Fibroblast of gingiva (primary cell): Measurements from ENCODE around the gene LYRM1.
"Not testable (repeated sequence)": the region's sequence is repeated elsewhere in the genome, so short reads cannot be mapped to it uniquely, and the experiment has no call there.

Experiments used
- DNase-seq: peaks from one replicate; pipeline ENCODE4 v3.0.0-alpha.2; 2011; ENCODE audit warnings: low read depth

Gene LYRM1

GRCh38 chr16:20937736-20938135, 37.2 kb downstream of the LYRM1 start:
- no peak for DNase-seq

GRCh38 chr16:20938426-20938825, 37.9 kb downstream of the LYRM1 start:
- DNase-seq = peak; percentile 37

- DNase-seq = no peak
Measured at GRCh38 chr16:20939611-20940010, 39.0 kb downstream of the LYRM1 start.

- no peak for DNase-seq
Measured at GRCh38 chr16:20940871-20941635, 40.5 kb downstream of the LYRM1 start.

GRCh38 chr16:20941636-20941926, 41.0 kb downstream of the LYRM1 start:
- no peak for DNase-seq

GRCh38 chr16:20942256-20942655, 41.7 kb downstream of the LYRM1 start:
- no peak for DNase-seq

GRCh38 chr16:20944861-20945574, 44.4 kb downstream of the LYRM1 start:
- no peak for DNase-seq

- not testable (repeated sequence) for DNase-seq
Measured at GRCh38 chr16:20945575-20945875, 45.0 kb downstream of the LYRM1 start.

GRCh38 chr16:20946015-20946629, 45.6 kb downstream of the LYRM1 start:
- DNase-seq = no peak

GRCh38 chr16:20948444-20948843, 47.9 kb downstream of the LYRM1 start:
- DNase-seq = no peak

GRCh38 chr16:20949660-20950059, 49.1 kb downstream of the LYRM1 start:
- DNase-seq = no peak

- DNase-seq = no peak
Measured at GRCh38 chr16:20950294-20950693, 49.7 kb downstream of the LYRM1 start.

GRCh38 chr16:20952139-20952920, 51.8 kb downstream of the LYRM1 start:
- no peak for DNase-seq

GRCh38 chr16:20954574-20954973, 54.0 kb downstream of the LYRM1 start:
- DNase-seq = no peak

- peak; percentile 34 for DNase-seq
Measured at GRCh38 chr16:20956319-20956718, 55.7 kb downstream of the LYRM1 start.

- no peak for DNase-seq
Measured at GRCh38 chr16:20957153-20957552, 56.6 kb downstream of the LYRM1 start.

GRCh38 chr16:20960899-20961298, 60.3 kb downstream of the LYRM1 start:
- DNase-seq = no peak

- DNase-seq = no peak
Measured at GRCh38 chr16:20968765-20969164, 68.2 kb downstream of the LYRM1 start.

- DNase-seq = no peak
Measured at GRCh38 chr16:20969386-20969785, 68.8 kb downstream of the LYRM1 start.

- DNase-seq = no peak
Measured at GRCh38 chr16:20971401-20971800, 70.8 kb downstream of the LYRM1 start.

- DNase-seq = not testable (repeated sequence)
Measured at GRCh38 chr16:20973201-20973600, 72.6 kb downstream of the LYRM1 start.
